Loucy (cell line): Measurements from ENCODE around the gene AVP.

Experiments
- CTCF ChIP-seq: fragments of 200-600 bp; sonication (generic); conservative IDR thresholded peaks from 2 replicates; pipeline ENCODE4 v1.5.1; 2014; ENCODE audit warnings: mild to moderate bottlenecking, antibody characterized with exemption, low read length
- EZH2phosphoT487 ChIP-seq: fragments of 200-600 bp; IDR thresholded peaks from 2 replicates; pipeline ENCODE4 v1.6.1; 2018; ENCODE audit warnings: antibody characterized with exemption, mild to moderate bottlenecking, moderate library complexity, borderline replicate concordance

DNA sequence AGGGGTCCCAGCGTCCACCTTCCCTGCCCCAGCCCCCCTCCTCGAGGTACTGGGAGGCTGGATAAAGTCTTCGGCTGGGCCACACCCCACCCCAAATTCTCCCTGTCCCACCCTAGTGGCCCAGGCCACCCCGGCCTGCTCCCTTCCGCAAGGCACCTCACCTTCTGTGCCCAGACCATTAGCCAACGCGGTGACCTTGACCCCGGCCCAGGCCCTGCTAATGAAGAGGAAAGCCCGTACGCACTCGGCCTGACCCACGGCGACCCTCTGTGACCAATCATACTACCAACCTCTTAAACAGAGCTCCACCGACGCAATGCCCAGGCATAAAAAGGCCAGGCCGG is 13.3 kb downstream of the AVP start:
- TF ChIP-seq CTCF (no peak), EZH2phosphoT487 (no peak)
